ENCODE measurements around the gene ZNRF3.

- TF ChIP-seq CTCF (IDR thresholded peaks at IDR 0.05; ENCODE audit: poor library complexity, severe bottlenecking): no peak
- no peak for TF ChIP-seq POLR2AphosphoS5 (IDR thresholded peaks at IDR 0.05)
- no peak for TF ChIP-seq EZH2 (IDR thresholded peaks at IDR 0.05; ENCODE audit: borderline replicate concordance, insufficient read depth, low read length, poor library complexity, severe bottlenecking)
- no peak for TF ChIP-seq TAF1 (IDR thresholded peaks at IDR 0.05; ENCODE audit: low read depth)
- no peak for TF ChIP-seq RAD21 (conservative IDR thresholded peaks at IDR 0.05)
- TF ChIP-seq REST (IDR thresholded peaks at IDR 0.05; ENCODE audit: borderline replicate concordance): no peak
- TF ChIP-seq EP300 (conservative IDR thresholded peaks at IDR 0.05; ENCODE audit: poor library complexity, severe bottlenecking): no peak
Observed at GRCh38 chr22:28931844-28932567, 48.6 kb downstream of the ZNRF3 start.
